Amygdala (tissue), 56 donors: Measurements from ENCODE around the gene RPS19BP1.

Experiments used
- DNase-seq, 56 donors: peaks; one replicate each; lab custom pipeline; 2025; lab: John Stamatoyannopoulos, UW

The RPS19BP1 gene

GRCh38 chr22:39532215-39533073 lies at the start of gene RPS19BP1:
Gene RPS19BP1, minus strand, starts transcription at chr22:39532748. Its CDS starts 10 bp downstream, at chr22:39532738.
- peak; percentile 71 to 99 (median 96) for DNase-seq

GRCh38 chr22:39581303-39581702 lies 48.8 kb upstream of the RPS19BP1 start:
- no peak for DNase-seq

GRCh38 chr22:39580795-39581194 lies 48.2 kb upstream of the RPS19BP1 start:
- DNase-seq = no peak

GRCh38 chr22:39580006-39580441 lies 47.5 kb upstream of the RPS19BP1 start:
- no peak for DNase-seq

- no peak for DNase-seq
These were observed 45.4 kb upstream of the RPS19BP1 start for GRCh38 chr22:39577900-39578299.

- DNase-seq = no peak
These were observed 44.8 kb upstream of the RPS19BP1 start for GRCh38 chr22:39577366-39577765.

GRCh38 chr22:39576027-39576426 lies 43.5 kb upstream of the RPS19BP1 start:
- DNase-seq = no peak

- no peak for DNase-seq
These were observed 42.9 kb upstream of the RPS19BP1 start for GRCh38 chr22:39575552-39575825.

GRCh38 chr22:39574779-39575551 lies 42.4 kb upstream of the RPS19BP1 start:
- peak in 3 of 56 donors; percentile 11 to 27 (median 17) for DNase-seq

- no peak for DNase-seq
These were observed 39.0 kb upstream of the RPS19BP1 start for GRCh38 chr22:39571538-39571937.

- DNase-seq = no peak
These were observed 38.1 kb upstream of the RPS19BP1 start, which contains the start of gene CACNA1I for GRCh38 chr22:39570665-39571064. Gene CACNA1I, plus strand, starts transcription at chr22:39570753. Its CDS starts 0 bp downstream, at chr22:39570753.

GRCh38 chr22:39570226-39570625 lies 37.7 kb upstream of the RPS19BP1 start:
- DNase-seq = no peak

GRCh38 chr22:39569066-39569465 lies 36.5 kb upstream of the RPS19BP1 start:
- DNase-seq = no peak

- no peak for DNase-seq
These were observed 35.9 kb upstream of the RPS19BP1 start for GRCh38 chr22:39568278-39568981.

- no peak for DNase-seq
These were observed 34.8 kb upstream of the RPS19BP1 start for GRCh38 chr22:39567135-39567946.

GRCh38 chr22:39565414-39565944 lies 32.9 kb upstream of the RPS19BP1 start:
- no peak for DNase-seq

GRCh38 chr22:39563571-39564428 lies 31.3 kb upstream of the RPS19BP1 start:
- no peak for DNase-seq

- DNase-seq = no peak
These were observed 30.4 kb upstream of the RPS19BP1 start for GRCh38 chr22:39562839-39563489.
